PC-9 (cell line): ENCODE data around the gene BPIFB3.

Source experiments
- EZH2 ChIP-seq: fragments of 200-600 bp; sonication (generic); IDR thresholded peaks from 2 replicates; pipeline ENCODE4 v1.8.0; 2017; ENCODE audit warnings: antibody characterized with exemption, low read depth
- TF ChIP-seq, protein P1 (sequence below): fragments of 200-600 bp; sonication (generic); conservative IDR thresholded peaks from 2 replicates; pipeline ENCODE4 v1.6.1; 2017; ENCODE audit warnings: mixed run types, antibody characterized with exemption, mild to moderate bottlenecking, moderate library complexity

- TF ChIP-seq, protein P1, sequence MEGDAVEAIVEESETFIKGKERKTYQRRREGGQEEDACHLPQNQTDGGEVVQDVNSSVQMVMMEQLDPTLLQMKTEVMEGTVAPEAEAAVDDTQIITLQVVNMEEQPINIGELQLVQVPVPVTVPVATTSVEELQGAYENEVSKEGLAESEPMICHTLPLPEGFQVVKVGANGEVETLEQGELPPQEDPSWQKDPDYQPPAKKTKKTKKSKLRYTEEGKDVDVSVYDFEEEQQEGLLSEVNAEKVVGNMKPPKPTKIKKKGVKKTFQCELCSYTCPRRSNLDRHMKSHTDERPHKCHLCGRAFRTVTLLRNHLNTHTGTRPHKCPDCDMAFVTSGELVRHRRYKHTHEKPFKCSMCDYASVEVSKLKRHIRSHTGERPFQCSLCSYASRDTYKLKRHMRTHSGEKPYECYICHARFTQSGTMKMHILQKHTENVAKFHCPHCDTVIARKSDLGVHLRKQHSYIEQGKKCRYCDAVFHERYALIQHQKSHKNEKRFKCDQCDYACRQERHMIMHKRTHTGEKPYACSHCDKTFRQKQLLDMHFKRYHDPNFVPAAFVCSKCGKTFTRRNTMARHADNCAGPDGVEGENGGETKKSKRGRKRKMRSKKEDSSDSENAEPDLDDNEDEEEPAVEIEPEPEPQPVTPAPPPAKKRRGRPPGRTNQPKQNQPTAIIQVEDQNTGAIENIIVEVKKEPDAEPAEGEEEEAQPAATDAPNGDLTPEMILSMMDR: no peak
- TF ChIP-seq EZH2: no peak
Observed at GRCh38 chr20:33021879-33022278, 31.8 kb upstream of the BPIFB3 start.
